SK-N-MC (cell line): ENCODE measurements around the gene KATNB1.
"Not testable (repeated sequence)": the region's sequence is repeated elsewhere in the genome, so short reads cannot be mapped to it uniquely, and the experiment has no call there.

Experiments used
- DNase-seq: peaks from one replicate; pipeline ENCODE4 v3.0.0-alpha.2; 2011; ENCODE audit warnings: low read depth, low spot score
- H3K27ac ChIP-seq: fragments of 200-600 bp; sonication (generic); 2 replicates; pipeline ENCODE4 v1.5.1; 2016; ENCODE audit warnings: mixed run types
- H3K36me3 ChIP-seq: fragments of 200-600 bp; sonication (generic); 2 replicates; pipeline ENCODE4 v1.6.1; 2017; ENCODE audit warnings: antibody characterized with exemption, low read length, mixed read lengths; ENCODE audit not compliant: insufficient read depth
- H3K4me3 ChIP-seq: fragments of 200-600 bp; sonication (generic); 2 replicates; pipeline ENCODE4 v1.5.1; 2016
- H3K9ac ChIP-seq: fragments of 200-600 bp; sonication (generic); 2 replicates; pipeline ENCODE4 v1.8.0; 2017; ENCODE audit warnings: mixed run types, mixed read lengths; ENCODE audit not compliant: insufficient read length
- H3K9me3 ChIP-seq: fragments of 200-600 bp; sonication (generic); 2 replicates; pipeline ENCODE4 v1.6.1; 2017; ENCODE audit warnings: low read depth, mild to moderate bottlenecking, antibody characterized with exemption, low read length, moderate library complexity, mixed read lengths
- EZH2 ChIP-seq: fragments of 200-600 bp; sonication (generic); IDR thresholded peaks from one replicate; pipeline ENCODE4 v1.6.1; 2017; ENCODE audit warnings: antibody characterized with exemption
- FOXP2 ChIP-seq: optimal IDR thresholded peaks from 2 replicates; pipeline ENCODE3; 2011; ENCODE audit warnings: mild to moderate bottlenecking, moderate library complexity; ENCODE audit not compliant: insufficient read depth; ENCODE audit errors: extremely low read length, control extremely low read depth
- POLR2AphosphoS5 ChIP-seq: IDR thresholded peaks from 2 replicates; pipeline ENCODE4 v1.6.1; 2012; ENCODE audit warnings: mild to moderate bottlenecking, low read depth, low read length, borderline replicate concordance

KATNB1 gene

GRCh38 chr16:57726433-57726947 lies 9.1 kb upstream of the KATNB1 start:
- no peak overlapping the region for H3K27ac ChIP-seq

GRCh38 chr16:57727610-57728009 lies 8.0 kb upstream of the KATNB1 start:
- no peak overlapping the region for H3K4me3 ChIP-seq
- H3K27ac ChIP-seq = no peak overlapping the region
- no peak for TF ChIP-seq EZH2
- TF ChIP-seq POLR2AphosphoS5 = no peak
- TF ChIP-seq FOXP2 = no peak
- no peaks in the 10 kb centered on the region for H3K9me3 ChIP-seq
- H3K9ac ChIP-seq = no peak overlapping the region
- no peak for DNase-seq
- H3K36me3 ChIP-seq = no peaks in the 10 kb centered on the region

More at GRCh38 chr16:57726433-57726947, 9.1 kb upstream of the KATNB1 start:
- DNase-seq = no peak
- TF ChIP-seq POLR2AphosphoS5 = no peak
- TF ChIP-seq FOXP2 = no peak
- no peak for TF ChIP-seq EZH2
- Histone ChIP-seq H3K9me3 (no peaks in the 10 kb centered on the region), H3K36me3 (no peaks in the 10 kb centered on the region), H3K9ac (no peak overlapping the region), H3K4me3 (no peak overlapping the region)

- H3K9ac ChIP-seq = no peak overlapping the region
- no peak for DNase-seq
- H3K4me3 ChIP-seq = no peak overlapping the region
- no peak for TF ChIP-seq FOXP2
- TF ChIP-seq POLR2AphosphoS5 = no peak
- TF ChIP-seq EZH2 = no peak
- no peak overlapping the region for H3K27ac ChIP-seq
- no peaks in the 10 kb centered on the region for H3K9me3 ChIP-seq
- H3K36me3 ChIP-seq = no peaks in the 10 kb centered on the region
These were observed 7.0 kb upstream of the KATNB1 start for GRCh38 chr16:57728336-57729181.

DNA sequence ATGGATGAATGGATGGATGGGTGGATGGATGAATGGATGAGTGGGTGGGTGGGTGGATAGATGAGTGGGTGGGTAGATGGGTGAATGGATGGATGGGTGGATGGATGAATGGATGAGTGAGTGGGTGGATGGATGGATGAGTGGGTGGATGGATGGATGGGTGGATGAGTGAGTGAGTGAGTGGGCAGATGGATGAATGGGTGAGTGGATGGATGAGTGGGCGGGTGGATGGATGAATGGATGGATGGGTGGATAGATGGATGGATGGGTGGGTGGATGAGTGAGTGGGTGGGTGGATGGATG lies 6.4 kb upstream of the KATNB1 start:
- Histone ChIP-seq H3K9me3 (no peaks in the 10 kb centered on the region), H3K4me3 (no peak overlapping the region), H3K36me3 (no peaks in the 10 kb centered on the region), H3K27ac (no peak overlapping the region), H3K9ac (no peak overlapping the region)
- TF ChIP-seq POLR2AphosphoS5 (no peak), EZH2 (no peak), FOXP2 (no peak)
- no peak for DNase-seq

GRCh38 chr16:57729852-57730251 lies 5.7 kb upstream of the KATNB1 start:
- not testable (repeated sequence) for H3K9me3 ChIP-seq, H3K27ac ChIP-seq, DNase-seq, H3K4me3 ChIP-seq, H3K36me3 ChIP-seq, H3K9ac ChIP-seq

GRCh38 chr16:57730771-57731730 lies 4.5 kb upstream of the KATNB1 start:
- no peaks in the 10 kb centered on the region for H3K36me3 ChIP-seq
- no peak overlapping the region for H3K4me3 ChIP-seq
- no peak overlapping the region for H3K27ac ChIP-seq
- H3K9ac ChIP-seq = no peak overlapping the region
- H3K9me3 ChIP-seq = no peaks in the 10 kb centered on the region
- no peak for TF ChIP-seq FOXP2
- no peak for TF ChIP-seq EZH2
- no peak for TF ChIP-seq POLR2AphosphoS5
- DNase-seq = no peak

DNA sequence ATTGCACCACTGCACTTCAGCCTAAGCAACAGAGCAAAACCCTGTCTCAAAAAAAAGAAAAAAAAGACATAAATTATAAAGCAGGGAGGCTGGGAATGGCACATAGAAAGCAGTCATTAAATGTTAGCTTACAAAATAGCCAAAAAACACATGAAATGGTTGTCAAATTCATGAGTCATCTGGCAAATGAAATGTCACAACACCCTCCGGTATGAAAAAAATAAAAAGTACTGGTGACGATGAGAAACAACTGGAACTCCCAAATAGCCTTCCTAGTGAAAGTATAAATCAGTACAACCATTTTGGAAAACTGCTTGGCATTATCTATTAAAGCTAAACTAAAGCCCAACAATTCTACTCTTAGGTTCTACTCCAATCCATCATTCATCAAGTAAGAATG lies 3.5 kb upstream of the KATNB1 start:
- TF ChIP-seq EZH2 = no peak
- DNase-seq = no peak
- no peak overlapping the region for H3K4me3 ChIP-seq
- no peak overlapping the region for H3K9ac ChIP-seq
- no peaks in the 10 kb centered on the region for H3K36me3 ChIP-seq
- H3K27ac ChIP-seq = no peak overlapping the region
- no peaks in the 10 kb centered on the region for H3K9me3 ChIP-seq

DNA sequence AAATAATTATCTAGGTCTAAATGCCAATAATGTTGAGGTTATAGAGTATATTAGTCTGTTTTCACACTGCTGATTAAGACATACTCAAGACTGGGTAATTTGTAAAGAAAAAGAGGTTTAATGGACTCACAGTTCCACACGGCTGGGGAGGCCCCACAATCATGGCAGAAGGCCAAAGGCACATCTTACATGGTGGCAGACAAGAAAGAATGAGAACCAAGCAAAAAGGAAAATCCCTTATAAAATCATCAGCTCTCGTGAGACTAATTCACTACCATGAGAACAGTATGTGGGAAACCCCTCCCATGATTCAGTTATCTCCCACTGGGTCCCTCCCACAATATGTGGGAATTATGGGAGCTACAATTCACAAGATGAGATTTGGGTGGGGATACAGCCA lies 2.9 kb upstream of the KATNB1 start:
- no peak overlapping the region for H3K9ac ChIP-seq
- H3K9me3 ChIP-seq = no peaks in the 10 kb centered on the region
- TF ChIP-seq POLR2AphosphoS5 = no peak
- no peak for TF ChIP-seq EZH2
- DNase-seq = no peak
- no peak overlapping the region for H3K4me3 ChIP-seq
- no peaks in the 10 kb centered on the region for H3K36me3 ChIP-seq
- no peak overlapping the region for H3K27ac ChIP-seq
